ENCODE measurements around the gene CD300A.

CD300A gene

GRCh38 chr17:74527756-74528155, 61.3 kb downstream of the CD300A start:
- Histone ChIP-seq H3K27me3 (no peaks in the 10 kb centered on the region), H3K9me3 (no peaks in the 10 kb centered on the region), H3K4me1 (ENCODE audit: control insufficient read depth in 1 of 2, insufficient read depth in 1 of 2, low read depth in 1 of 2, low read length in 1 of 2) (peaks cover 98 to 99% of the 10 kb centered on the region in 2 experiments), H3K27ac (peak overlapping the region; percentile 100), H3K36me3 (peaks cover 26% of the 10 kb centered on the region), H3K4me3 (ENCODE audit: low read depth in 1 of 2, low read length in 1 of 2) (peak overlapping the region; percentile 41 to 76)
- no peak for TF ChIP-seq CTCF (IDR thresholded peaks at IDR 0.05)

- Histone ChIP-seq H3K4me1 (ENCODE audit: control insufficient read depth in 1 of 2, insufficient read depth in 1 of 2, low read depth in 1 of 2, low read length in 1 of 2) (peaks cover 98 to 99% of the 10 kb centered on the region in 2 experiments), H3K4me3 (ENCODE audit: low read depth in 1 of 2, low read length in 1 of 2) (peak overlapping the region; percentile 41 to 76), H3K9me3 (no peaks in the 10 kb centered on the region), H3K36me3 (peaks cover 17% of the 10 kb centered on the region), H3K27me3 (no peaks in the 10 kb centered on the region), H3K27ac (peak overlapping the region; percentile 100)
- TF ChIP-seq CTCF (IDR thresholded peaks at IDR 0.05), result peak; percentile 38
Measured at GRCh38 chr17:74528491-74529199, 62.2 kb downstream of the CD300A start.

- Histone ChIP-seq H3K4me3 (ENCODE audit: low read depth in 1 of 2, low read length in 1 of 2) (peak overlapping the region; percentile 41 to 76), H3K4me1 (ENCODE audit: control insufficient read depth in 1 of 2, insufficient read depth in 1 of 2, low read depth in 1 of 2, low read length in 1 of 2) (peaks cover 94 to 97% of the 10 kb centered on the region in 2 experiments), H3K9me3 (no peaks in the 10 kb centered on the region), H3K27me3 (no peaks in the 10 kb centered on the region), H3K27ac (peak overlapping the region; percentile 100), H3K36me3 (peaks cover 17% of the 10 kb centered on the region)
- TF ChIP-seq CTCF (IDR thresholded peaks at IDR 0.05), result no peak
Measured at GRCh38 chr17:74529243-74529642, 62.8 kb downstream of the CD300A start.

GRCh38 chr17:74530831-74531150, 64.4 kb downstream of the CD300A start:
- H3K4me1 ChIP-seq (ENCODE audit: control insufficient read depth in 1 of 2, insufficient read depth in 1 of 2, low read depth in 1 of 2, low read length in 1 of 2), result peaks cover 78 to 81% of the 10 kb centered on the region in 2 experiments
- H3K27me3 ChIP-seq, result no peaks in the 10 kb centered on the region
- peak overlapping the region; percentile 100 for H3K27ac ChIP-seq
- no peak for TF ChIP-seq CTCF (IDR thresholded peaks at IDR 0.05)
- H3K4me3 ChIP-seq (ENCODE audit: low read depth in 1 of 2, low read length in 1 of 2), result peak overlapping the region; percentile 52 to 76
- H3K9me3 ChIP-seq, result no peaks in the 10 kb centered on the region
- H3K36me3 ChIP-seq, result peaks cover 5% of the 10 kb centered on the region

GRCh38 chr17:74531231-74531761, 64.9 kb downstream of the CD300A start, which contains the start of gene CD300LB:
TSS of gene CD300LB (minus strand) at chr17:74531475. CDS start at chr17:74531350, 125 bp downstream.
- Histone ChIP-seq H3K9me3 (no peaks in the 10 kb centered on the region), H3K36me3 (no peaks in the 10 kb centered on the region), H3K4me3 (ENCODE audit: low read depth in 1 of 2, low read length in 1 of 2) (peak within 1 kb of the TSS; percentile 52 to 76), H3K27ac (peak within 1 kb of the TSS; percentile 100), H3K27me3 (no peaks in the 10 kb centered on the region), H3K4me1 (ENCODE audit: control insufficient read depth in 1 of 2, insufficient read depth in 1 of 2, low read depth in 1 of 2, low read length in 1 of 2) (peaks cover 73 to 76% of the 10 kb centered on the region in 2 experiments)
- no peak for TF ChIP-seq CTCF (IDR thresholded peaks at IDR 0.05)
